Measurements from ENCODE around the gene HMCN2. TPM values are rescaled to one million over a fixed set of nuclear protein-coding genes. Genes with fewer than 3 reads are reported as not detected.
A peak's percentile ranks its signal among the peaks of the same experiment; 100 is the strongest.

HMCN2 gene
- total RNA-seq, 1 donor from 2014 or later, result not detected

GRCh38 chr9:130341128-130341527, 75.6 kb downstream of the HMCN2 start:
- no peak overlapping the region for H3K27ac Mint-ChIP-seq
- CTCF ChIA-PET, result no interaction called here
- H3K4me1 Mint-ChIP-seq, result no peaks in the 10 kb centered on the region
- H3K27me3 Mint-ChIP-seq, result no peaks in the 10 kb centered on the region
- no peaks in the 10 kb centered on the region for H3K36me3 Mint-ChIP-seq (ENCODE audit: low read depth)
- TF ChIP-seq, protein P1, sequence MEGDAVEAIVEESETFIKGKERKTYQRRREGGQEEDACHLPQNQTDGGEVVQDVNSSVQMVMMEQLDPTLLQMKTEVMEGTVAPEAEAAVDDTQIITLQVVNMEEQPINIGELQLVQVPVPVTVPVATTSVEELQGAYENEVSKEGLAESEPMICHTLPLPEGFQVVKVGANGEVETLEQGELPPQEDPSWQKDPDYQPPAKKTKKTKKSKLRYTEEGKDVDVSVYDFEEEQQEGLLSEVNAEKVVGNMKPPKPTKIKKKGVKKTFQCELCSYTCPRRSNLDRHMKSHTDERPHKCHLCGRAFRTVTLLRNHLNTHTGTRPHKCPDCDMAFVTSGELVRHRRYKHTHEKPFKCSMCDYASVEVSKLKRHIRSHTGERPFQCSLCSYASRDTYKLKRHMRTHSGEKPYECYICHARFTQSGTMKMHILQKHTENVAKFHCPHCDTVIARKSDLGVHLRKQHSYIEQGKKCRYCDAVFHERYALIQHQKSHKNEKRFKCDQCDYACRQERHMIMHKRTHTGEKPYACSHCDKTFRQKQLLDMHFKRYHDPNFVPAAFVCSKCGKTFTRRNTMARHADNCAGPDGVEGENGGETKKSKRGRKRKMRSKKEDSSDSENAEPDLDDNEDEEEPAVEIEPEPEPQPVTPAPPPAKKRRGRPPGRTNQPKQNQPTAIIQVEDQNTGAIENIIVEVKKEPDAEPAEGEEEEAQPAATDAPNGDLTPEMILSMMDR (IDR thresholded peaks at IDR 0.05), result no peak
- H3K4me3 Mint-ChIP-seq, result no peak overlapping the region
- POLR2A ChIA-PET, result interaction anchor here (0.6 kb wide), 1 partner anchor 11 kb away, joined by 3 read pairs; no protein-coding TSS in a partner anchor
- intact Hi-C loops (cut with micrococcal nuclease), result loop anchor here (5.0 kb wide), 2 partner anchors 99 to 604 kb away; no protein-coding TSS in a partner anchor
- no peak for ATAC-seq (ENCODE audit: low read depth)
- no peaks in the 10 kb centered on the region for H3K9me3 Mint-ChIP-seq
- DNase-seq, result no peak

DNA sequence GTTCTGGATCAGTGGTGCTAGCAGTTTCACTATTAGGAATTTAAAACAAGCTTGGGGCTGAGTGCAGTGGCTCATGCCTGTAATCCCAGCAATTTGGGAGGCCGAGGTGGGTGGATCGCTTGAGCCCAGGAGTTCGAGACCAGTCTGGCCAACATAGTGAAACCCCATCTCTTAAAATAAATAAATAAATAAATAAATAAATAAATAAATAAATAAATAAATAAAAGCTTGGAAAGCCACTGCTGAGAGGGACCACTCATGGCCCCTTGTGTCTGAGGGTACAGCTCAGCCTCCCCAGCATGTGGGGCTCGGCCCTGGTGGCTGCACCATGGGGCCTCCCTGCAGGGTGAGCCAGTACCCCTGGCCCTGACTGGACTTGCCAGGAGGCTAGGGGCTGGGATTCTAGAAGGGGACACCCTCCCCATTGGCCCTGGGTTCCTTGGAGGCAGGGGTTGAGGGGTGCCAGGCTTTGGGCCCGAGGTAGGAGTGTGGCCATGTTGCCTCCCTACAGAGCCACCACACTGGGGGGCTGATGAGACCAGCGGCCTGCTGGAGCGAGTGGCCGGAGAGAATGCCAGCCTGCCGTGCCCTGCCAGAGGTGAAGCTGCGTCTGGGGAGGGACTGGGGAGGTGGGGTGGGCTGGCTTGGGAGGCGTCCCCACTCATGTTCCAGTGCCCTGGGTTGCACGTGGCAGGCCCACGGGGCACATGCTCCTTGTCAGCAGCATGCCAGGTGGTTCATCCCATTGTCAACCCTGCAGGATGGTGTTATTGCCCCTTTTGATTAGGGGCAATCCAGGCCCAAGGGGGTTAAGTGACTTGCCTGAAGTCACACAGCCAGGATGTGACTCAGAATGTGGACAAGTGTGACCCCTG, 76.5 kb downstream of the HMCN2 start:
- CTCF ChIA-PET, result interaction anchor here (0.9 to 1.6 kb wide), 2 partner anchors 12 to 235 kb away, joined by 3 to 5 read pairs; no protein-coding TSS in a partner anchor
- DNase-seq (no peak), ATAC-seq (ENCODE audit: low read depth) (no peak)
- intact Hi-C loops (cut with micrococcal nuclease), result loop anchor here (5.0 kb wide), 2 partner anchors 100 to 605 kb away; no protein-coding TSS in a partner anchor
- H3K36me3 Mint-ChIP-seq (ENCODE audit: low read depth), result no peaks in the 10 kb centered on the region
- TF ChIP-seq, protein P1 (IDR thresholded peaks at IDR 0.05), result no peak
- POLR2A ChIA-PET, result interaction anchor here (0.8 kb wide), 1 partner anchor 12 kb away, joined by 3 read pairs; no protein-coding TSS in a partner anchor
- H3K27ac Mint-ChIP-seq, result no peak overlapping the region
- no peak overlapping the region for H3K4me3 Mint-ChIP-seq
- no peaks in the 10 kb centered on the region for H3K4me1 Mint-ChIP-seq
- no peaks in the 10 kb centered on the region for H3K27me3 Mint-ChIP-seq
- no peaks in the 10 kb centered on the region for H3K9me3 Mint-ChIP-seq

- no peaks in the 10 kb centered on the region for H3K9me3 Mint-ChIP-seq
- ATAC-seq (ENCODE audit: low read depth) (no peak), DNase-seq (no peak)
- intact Hi-C loops (cut with micrococcal nuclease), result loop anchor here (1.0 to 5.0 kb wide), 3 partner anchors 100 to 605 kb away; no protein-coding TSS in a partner anchor
- H3K27me3 Mint-ChIP-seq, result no peaks in the 10 kb centered on the region
- H3K36me3 Mint-ChIP-seq (ENCODE audit: low read depth), result no peaks in the 10 kb centered on the region
- H3K4me1 Mint-ChIP-seq, result no peaks in the 10 kb centered on the region
- H3K27ac Mint-ChIP-seq, result no peak overlapping the region
- no peak overlapping the region for H3K4me3 Mint-ChIP-seq
- CTCF ChIA-PET, result interaction anchor here (0.9 to 1.6 kb wide), 2 partner anchors 11 to 235 kb away, joined by 3 to 5 read pairs; no protein-coding TSS in a partner anchor
- POLR2A ChIA-PET, result no interaction called here
- TF ChIP-seq, protein P1 (IDR thresholded peaks at IDR 0.05), result no peak
Observed at GRCh38 chr9:130342714-130343085, 77.1 kb downstream of the HMCN2 start.

DNA sequence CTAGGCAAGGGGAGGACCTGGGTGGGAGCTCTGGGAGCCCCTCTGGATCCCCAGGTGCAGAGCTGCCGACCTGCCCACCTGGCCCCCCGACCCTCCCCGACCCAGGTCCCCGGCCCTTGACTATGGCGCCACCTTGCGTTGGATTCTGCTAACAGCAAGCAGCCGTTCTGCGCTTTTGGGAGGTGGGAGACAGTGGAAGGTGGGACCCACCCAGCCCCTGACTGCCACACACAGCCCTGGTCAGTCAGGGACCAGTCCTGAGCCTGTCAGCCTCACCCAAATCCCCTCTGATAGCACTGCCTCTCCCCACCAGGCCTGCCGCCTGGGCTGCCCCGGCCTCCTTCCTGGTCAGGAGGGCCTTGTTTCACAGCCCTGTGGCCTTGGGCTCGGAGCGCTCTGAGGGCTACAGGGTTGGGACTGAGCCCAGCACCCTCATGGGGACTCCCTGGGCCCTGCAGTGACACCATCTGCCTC, 77.9 kb downstream of the HMCN2 start:
- TF ChIP-seq, protein P1 (IDR thresholded peaks at IDR 0.05), result no peak
- ATAC-seq (ENCODE audit: low read depth) (peak; percentile 18), DNase-seq (no peak)
- H3K27ac Mint-ChIP-seq, result no peak overlapping the region
- no peaks in the 10 kb centered on the region for H3K9me3 Mint-ChIP-seq
- no peaks in the 10 kb centered on the region for H3K4me1 Mint-ChIP-seq
- no peak overlapping the region for H3K4me3 Mint-ChIP-seq
- H3K36me3 Mint-ChIP-seq (ENCODE audit: low read depth), result no peaks in the 10 kb centered on the region
- CTCF ChIA-PET, result no interaction called here
- H3K27me3 Mint-ChIP-seq, result no peaks in the 10 kb centered on the region
- POLR2A ChIA-PET, result no interaction called here
- intact Hi-C loops (cut with micrococcal nuclease), result loop anchor here (1.0 to 5.0 kb wide), 3 partner anchors 101 to 606 kb away; no protein-coding TSS in a partner anchor

DNA sequence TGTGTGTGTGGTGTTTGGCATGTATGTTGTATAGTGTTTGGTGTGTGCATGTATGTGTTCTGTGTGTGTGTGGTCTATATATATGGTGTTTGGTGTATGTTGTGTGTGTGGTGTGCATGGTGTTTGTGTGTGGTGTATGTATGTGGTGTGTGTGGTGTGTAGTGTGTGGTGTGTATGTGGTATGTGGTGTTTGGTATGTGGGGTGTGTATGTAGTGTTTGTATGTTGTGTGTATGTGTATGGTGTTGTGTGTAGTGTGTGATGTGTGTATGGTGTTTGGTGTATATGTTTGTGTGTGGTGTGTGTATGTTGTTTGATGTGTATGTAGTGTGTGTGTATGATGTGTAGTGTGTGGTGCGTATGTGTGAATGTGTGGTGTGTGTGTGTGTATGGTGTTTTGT, 78.8 kb downstream of the HMCN2 start:
- TF ChIP-seq, protein P1 (IDR thresholded peaks at IDR 0.05), result no peak
- Mint-ChIP-seq H3K4me3 (no peak overlapping the region), H3K27me3 (no peaks in the 10 kb centered on the region), H3K36me3 (ENCODE audit: low read depth) (no peaks in the 10 kb centered on the region), H3K4me1 (no peaks in the 10 kb centered on the region), H3K27ac (no peak overlapping the region), H3K9me3 (no peaks in the 10 kb centered on the region)
- DNase-seq (no peak), ATAC-seq (ENCODE audit: low read depth) (no peak)
- ChIA-PET CTCF (no interaction called here), POLR2A (no interaction called here)
- intact Hi-C loops (cut with micrococcal nuclease), result loop anchor here (5.0 kb wide), 2 partner anchors 102 to 607 kb away; no protein-coding TSS in a partner anchor

All from activated B cell treated with CpG ODN at 0.5 μM for 24 hours (primary cell).